Vagina (tissue), 2 donors: ENCODE data around the gene ELSPBP1. TPM values are rescaled to one million over a fixed set of nuclear protein-coding genes. Genes with fewer than 3 reads are reported as not detected.

Source experiments
- DNase-seq, 2 donors: peaks; one replicate each; pipeline ENCODE4 v3.0.0-alpha.2; 2017; ENCODE audit errors: extremely low spot score in 2 of 2
- H3K27ac ChIP-seq: fragments of 200-600 bp; sonication (generic); one replicate; pipeline ENCODE4 v1.5.1; 2019
- H3K27me3 ChIP-seq: fragments of 200-600 bp; sonication (generic); one replicate; pipeline ENCODE4 v1.5.1; 2019
- H3K36me3 ChIP-seq, 2 donors: fragments of 200-600 bp; sonication (generic); one replicate each; pipeline ENCODE4 v1.5.1; 2017 to 2019
- H3K4me1 ChIP-seq: fragments of 200-600 bp; sonication (generic); one replicate; pipeline ENCODE4 v1.5.1; 2019
- H3K4me3 ChIP-seq, 2 donors: fragments of 200-600 bp; sonication (generic); 1 replicate in 1 of 2; 2 replicates in 1 of 2; pipeline ENCODE4 v1.5.1; 2016 to 2019
- H3K9me3 ChIP-seq: fragments of 200-600 bp; sonication (generic); one replicate; pipeline ENCODE4 v1.5.1; 2019
- CTCF ChIP-seq, 3 experiments: fragments of 450-650 bp in 2 of 3; fragments of 200-600 bp in 1 of 3; sonication (generic) in 1 of 3; IDR thresholded peaks; one replicate each; pipeline ENCODE4 v1.5.1; 2017 to 2019; ENCODE audit warnings: antibody characterized with exemption in 3 of 3, mild to moderate bottlenecking in 2 of 3, moderate library complexity in 2 of 3
- POLR2A ChIP-seq, 2 donors: fragments of 450-650 bp; IDR thresholded peaks; one replicate each; pipeline ENCODE4 v1.6.1; 2017; ENCODE audit warnings: antibody characterized with exemption in 2 of 2, mild to moderate bottlenecking in 2 of 2, moderate library complexity in 2 of 2
- POLR2AphosphoS5 ChIP-seq, 2 donors: sonication (generic); formaldehyde crosslinking; IDR thresholded peaks; one replicate each; pipeline ENCODE4 v1.9.0; 2017; ENCODE audit warnings: antibody characterized with exemption in 2 of 2, mild to moderate bottlenecking in 2 of 2, low read depth in 1 of 2; ENCODE audit not compliant: insufficient read depth in 1 of 2
- intact Hi-C: fragments of 100-400 bp; cut with DNase I; formaldehyde crosslinking; loops from one replicate; pipeline ENCODE4 v1.15.1; 2023
- total RNA-seq: library from RNA; depleted of rRNA; stranded (reverse); fragments of >200 nt; gene quantifications from one replicate; pipeline ENCODE4 v1.2.3, GENCODE V29; 2016

ELSPBP1 gene
- total RNA-seq, 1 donor from 2014 or later, result not detected

- Histone ChIP-seq H3K36me3 (no peaks in the 10 kb centered on the region), H3K4me1 (no peaks in the 10 kb centered on the region), H3K27ac (no peak overlapping the region), H3K9me3 (peaks cover under 1% of the 10 kb centered on the region), H3K4me3 (no peak overlapping the region), H3K27me3 (no peaks in the 10 kb centered on the region)
- TF ChIP-seq CTCF (IDR thresholded peaks at IDR 0.05), result no peak
- TF ChIP-seq POLR2A (IDR thresholded peaks at IDR 0.05), result no peak
- TF ChIP-seq POLR2AphosphoS5 (IDR thresholded peaks at IDR 0.05; ENCODE audit: insufficient read depth in 1 of 2, low read depth in 1 of 2), result no peak
- no peak for DNase-seq
- intact Hi-C loops, result no loop called here
Measured at GRCh38 chr19:48041877-48042580, 47.6 kb downstream of the ELSPBP1 start.

DNA sequence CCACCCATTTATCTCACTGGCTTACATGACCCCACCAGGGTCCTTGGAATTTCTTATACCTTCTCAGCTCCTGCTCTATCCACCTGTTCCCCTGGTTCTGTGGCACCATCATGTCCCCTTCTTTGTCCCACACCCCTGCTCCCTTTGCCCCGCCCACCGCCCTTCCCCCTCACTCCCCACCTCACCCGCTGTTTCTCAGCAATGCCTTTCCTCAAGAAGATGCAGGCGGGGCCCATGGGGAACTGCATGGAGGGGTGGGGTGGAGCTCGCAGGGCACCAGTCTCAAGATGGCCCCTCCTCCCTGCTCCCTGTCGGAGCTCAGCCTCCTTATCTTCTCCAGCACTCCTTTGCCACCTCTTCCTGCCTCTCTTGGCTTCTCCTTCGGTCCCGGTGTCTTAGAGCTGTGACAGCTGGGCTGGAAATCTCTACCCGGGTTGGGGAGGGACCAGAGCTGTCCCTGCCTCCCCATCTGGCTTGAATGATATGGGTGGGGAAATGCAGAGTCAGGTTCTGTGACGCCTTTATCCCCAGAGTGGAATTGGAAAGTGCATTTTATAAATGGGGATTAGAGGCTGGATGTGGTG lies 49.3 kb downstream of the ELSPBP1 start, which contains the start of gene CABP5:
TSS of gene CABP5 (minus strand) at position 405 of the 584 bp plus-strand sequence. CDS start at position 248, 157 bp downstream.
- H3K9me3 ChIP-seq, result no peaks in the 10 kb centered on the region
- H3K27ac ChIP-seq, result no peak within 1 kb of the TSS
- no peak within 1 kb of the TSS for H3K4me3 ChIP-seq
- intact Hi-C loops, result no loop called here
- no peaks in the 10 kb centered on the region for H3K36me3 ChIP-seq
- no peaks in the 10 kb centered on the region for H3K27me3 ChIP-seq
- H3K4me1 ChIP-seq, result no peaks in the 10 kb centered on the region
- TF ChIP-seq CTCF (IDR thresholded peaks at IDR 0.05), result no peak
- TF ChIP-seq POLR2A (IDR thresholded peaks at IDR 0.05), result no peak
- no peak for TF ChIP-seq POLR2AphosphoS5 (IDR thresholded peaks at IDR 0.05; ENCODE audit: insufficient read depth in 1 of 2, low read depth in 1 of 2)
- DNase-seq, result no peak

DNA sequence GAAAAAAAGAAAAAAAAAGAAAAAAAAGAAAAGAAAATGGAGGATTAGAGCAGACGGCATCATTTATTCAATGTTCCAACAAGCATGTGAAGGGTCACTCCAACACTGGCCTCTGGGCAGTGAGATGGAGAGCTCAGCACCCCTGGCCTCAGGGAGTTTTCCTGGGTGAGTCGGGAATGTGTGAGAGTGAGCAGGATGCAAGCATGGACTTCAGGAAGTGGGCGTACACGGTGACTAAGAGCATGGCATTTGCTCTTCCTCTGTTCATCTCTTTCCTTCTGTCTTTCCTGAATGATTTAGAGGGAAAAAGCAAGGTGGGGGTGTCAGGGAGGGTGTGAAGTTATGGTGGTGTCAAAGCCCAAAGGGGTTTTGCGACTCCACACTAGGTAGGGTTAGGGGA lies 50.1 kb downstream of the ELSPBP1 start:
- H3K4me3 ChIP-seq, result no peak overlapping the region
- no peaks in the 10 kb centered on the region for H3K4me1 ChIP-seq
- no peak overlapping the region for H3K27ac ChIP-seq
- no peaks in the 10 kb centered on the region for H3K36me3 ChIP-seq
- no peaks in the 10 kb centered on the region for H3K9me3 ChIP-seq
- H3K27me3 ChIP-seq, result no peaks in the 10 kb centered on the region
- no peak for DNase-seq
- TF ChIP-seq POLR2AphosphoS5 (IDR thresholded peaks at IDR 0.05; ENCODE audit: insufficient read depth in 1 of 2, low read depth in 1 of 2) (no peak), CTCF (IDR thresholded peaks at IDR 0.05) (no peak), POLR2A (IDR thresholded peaks at IDR 0.05) (no peak)
- intact Hi-C loops, result no loop called here

DNA sequence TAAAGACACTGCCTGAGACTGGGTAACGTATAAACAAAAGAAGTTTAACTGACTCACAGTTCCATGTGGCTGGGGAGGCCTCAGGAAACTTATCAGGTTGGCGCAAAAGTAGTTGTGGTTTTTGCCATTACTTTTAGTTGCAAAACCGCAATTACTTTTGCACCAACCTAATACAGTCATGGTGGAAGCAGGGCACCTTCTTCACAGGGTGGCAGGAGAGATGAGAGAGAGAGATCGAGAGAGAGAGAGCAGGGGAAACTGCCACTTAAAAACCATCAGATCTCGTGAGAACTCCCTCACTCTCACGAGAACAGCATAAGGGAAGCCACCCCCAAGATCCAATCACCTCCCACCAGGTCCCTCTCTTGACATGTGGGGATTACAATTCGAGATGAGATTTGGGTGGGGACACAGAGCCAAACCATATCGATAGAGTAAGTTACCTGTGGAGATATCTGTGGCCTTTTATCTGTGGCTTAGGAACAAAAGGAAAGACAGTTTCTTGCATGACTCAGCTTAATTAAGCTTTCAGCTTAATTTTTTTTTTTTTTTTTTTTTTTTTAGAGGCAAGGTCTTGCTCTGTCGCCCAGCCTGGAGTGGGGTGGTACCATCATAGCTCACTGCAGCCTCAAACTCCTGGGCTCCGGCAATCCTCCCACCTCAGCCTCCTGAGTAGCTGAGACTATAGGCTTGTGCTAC lies 57.1 kb downstream of the ELSPBP1 start:
- TF ChIP-seq CTCF (IDR thresholded peaks at IDR 0.05) (no peak), POLR2AphosphoS5 (IDR thresholded peaks at IDR 0.05; ENCODE audit: insufficient read depth in 1 of 2, low read depth in 1 of 2) (no peak), POLR2A (IDR thresholded peaks at IDR 0.05) (no peak)
- Histone ChIP-seq H3K36me3 (no peaks in the 10 kb centered on the region), H3K4me3 (no peak overlapping the region)

More for the DNA sequence above, 57.1 kb downstream of the ELSPBP1 start:
- no peaks in the 10 kb centered on the region for H3K9me3 ChIP-seq
- H3K4me1 ChIP-seq, result no peaks in the 10 kb centered on the region
- no peak for DNase-seq
- H3K27ac ChIP-seq, result no peak overlapping the region
- no peaks in the 10 kb centered on the region for H3K27me3 ChIP-seq
- intact Hi-C loops, result no loop called here
